Endothelial cell (in vitro differentiated cells): ENCODE results near the gene TFR2. TPM values are rescaled to one million over a fixed set of nuclear protein-coding genes. Genes with fewer than 3 reads are reported as not detected.

Experiments used
- DNase-seq: peaks from one replicate; pipeline ENCODE4 v3.0.0; 2021; ENCODE audit warnings: low spot score
- H3K27ac Mint-ChIP-seq: one replicate; pipeline ENCODE4 v1.8.0; 2021; ENCODE audit warnings: mixed read lengths, inconsistent platforms; ENCODE audit not compliant: unreplicated experiment
- H3K27me3 Mint-ChIP-seq: one replicate; pipeline ENCODE4 v1.8.0; 2021; ENCODE audit warnings: mild to moderate bottlenecking, moderate library complexity, mixed read lengths, inconsistent platforms; ENCODE audit not compliant: unreplicated experiment
- H3K36me3 Mint-ChIP-seq: one replicate; pipeline ENCODE4 v1.8.0; 2021; ENCODE audit warnings: mild to moderate bottlenecking, low read depth, mixed read lengths, inconsistent platforms; ENCODE audit not compliant: unreplicated experiment
- H3K4me1 Mint-ChIP-seq: one replicate; pipeline ENCODE4 v1.8.0; 2021; ENCODE audit warnings: mild to moderate bottlenecking, mixed read lengths, inconsistent platforms; ENCODE audit not compliant: unreplicated experiment
- H3K4me3 Mint-ChIP-seq: one replicate; pipeline ENCODE4 v1.8.0; 2021; ENCODE audit warnings: mild to moderate bottlenecking, mixed read lengths, inconsistent platforms; ENCODE audit not compliant: unreplicated experiment
- H3K9me3 Mint-ChIP-seq: one replicate; pipeline ENCODE4 v1.8.0; 2021; ENCODE audit warnings: mixed read lengths, inconsistent platforms; ENCODE audit not compliant: unreplicated experiment
- total RNA-seq: library from RNA; stranded (reverse); fragmentation: NEBNext Ultra II Directional; extraction: Animal tissue kit (Norgen Biotek cat#: 25700); gene quantifications from one replicate; pipeline ENCODE4 v1.2.1, GENCODE V29; 2021; ENCODE audit not compliant: unreplicated experiment
- TF ChIP-seq, protein P1 (sequence below): fragments of 200-600 bp; sonication (generic); IDR thresholded peaks from one replicate; pipeline ENCODE4 v1.5.0; 2021; ENCODE audit warnings: antibody characterized with exemption; ENCODE audit not compliant: unreplicated experiment

The TFR2 gene
- total RNA-seq, 1 donor from 2014 or later, result 1.0 TPM

DNA sequence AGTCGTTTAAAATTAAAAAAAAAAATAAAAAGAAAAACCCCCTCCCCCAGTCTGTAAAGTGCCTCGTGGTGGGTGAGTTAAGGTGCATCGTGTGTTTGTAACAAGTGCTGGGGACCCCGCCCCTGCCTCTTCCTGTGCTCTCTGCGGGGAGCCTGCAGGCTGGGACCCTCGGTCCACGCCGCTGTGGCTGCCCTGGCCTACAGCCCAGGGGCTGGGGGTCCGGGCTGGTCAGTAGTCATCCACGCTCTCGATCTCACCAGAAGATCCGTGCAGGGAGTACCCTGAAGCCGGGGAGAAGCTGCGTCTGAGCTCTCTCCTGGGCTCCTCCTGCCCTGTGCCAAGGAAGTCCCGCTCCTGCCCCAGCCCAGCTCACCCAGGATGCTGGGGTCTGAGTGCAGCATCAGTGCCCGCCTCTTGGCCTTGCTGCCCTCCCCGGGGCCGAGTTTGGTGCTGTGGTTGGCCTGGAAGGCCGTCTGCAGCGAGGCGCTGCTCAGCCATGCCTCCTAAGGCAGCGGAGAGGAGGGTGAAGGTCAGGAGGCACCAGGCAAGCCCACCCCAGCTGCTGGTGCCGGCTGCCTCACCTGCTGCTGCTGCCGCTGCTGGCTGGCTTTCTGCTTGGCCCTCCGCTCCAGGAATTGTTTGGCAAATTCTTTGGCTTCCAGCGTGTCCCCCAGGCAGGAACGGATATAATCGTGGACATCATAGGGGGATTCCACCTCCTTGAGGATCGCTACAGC, 40.3 kb upstream of the TFR2 start:
- TF ChIP-seq, protein P1, sequence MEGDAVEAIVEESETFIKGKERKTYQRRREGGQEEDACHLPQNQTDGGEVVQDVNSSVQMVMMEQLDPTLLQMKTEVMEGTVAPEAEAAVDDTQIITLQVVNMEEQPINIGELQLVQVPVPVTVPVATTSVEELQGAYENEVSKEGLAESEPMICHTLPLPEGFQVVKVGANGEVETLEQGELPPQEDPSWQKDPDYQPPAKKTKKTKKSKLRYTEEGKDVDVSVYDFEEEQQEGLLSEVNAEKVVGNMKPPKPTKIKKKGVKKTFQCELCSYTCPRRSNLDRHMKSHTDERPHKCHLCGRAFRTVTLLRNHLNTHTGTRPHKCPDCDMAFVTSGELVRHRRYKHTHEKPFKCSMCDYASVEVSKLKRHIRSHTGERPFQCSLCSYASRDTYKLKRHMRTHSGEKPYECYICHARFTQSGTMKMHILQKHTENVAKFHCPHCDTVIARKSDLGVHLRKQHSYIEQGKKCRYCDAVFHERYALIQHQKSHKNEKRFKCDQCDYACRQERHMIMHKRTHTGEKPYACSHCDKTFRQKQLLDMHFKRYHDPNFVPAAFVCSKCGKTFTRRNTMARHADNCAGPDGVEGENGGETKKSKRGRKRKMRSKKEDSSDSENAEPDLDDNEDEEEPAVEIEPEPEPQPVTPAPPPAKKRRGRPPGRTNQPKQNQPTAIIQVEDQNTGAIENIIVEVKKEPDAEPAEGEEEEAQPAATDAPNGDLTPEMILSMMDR, result no peak
- DNase-seq, result no peak
- H3K9me3 Mint-ChIP-seq, result no peaks in the 10 kb centered on the region

DNA sequence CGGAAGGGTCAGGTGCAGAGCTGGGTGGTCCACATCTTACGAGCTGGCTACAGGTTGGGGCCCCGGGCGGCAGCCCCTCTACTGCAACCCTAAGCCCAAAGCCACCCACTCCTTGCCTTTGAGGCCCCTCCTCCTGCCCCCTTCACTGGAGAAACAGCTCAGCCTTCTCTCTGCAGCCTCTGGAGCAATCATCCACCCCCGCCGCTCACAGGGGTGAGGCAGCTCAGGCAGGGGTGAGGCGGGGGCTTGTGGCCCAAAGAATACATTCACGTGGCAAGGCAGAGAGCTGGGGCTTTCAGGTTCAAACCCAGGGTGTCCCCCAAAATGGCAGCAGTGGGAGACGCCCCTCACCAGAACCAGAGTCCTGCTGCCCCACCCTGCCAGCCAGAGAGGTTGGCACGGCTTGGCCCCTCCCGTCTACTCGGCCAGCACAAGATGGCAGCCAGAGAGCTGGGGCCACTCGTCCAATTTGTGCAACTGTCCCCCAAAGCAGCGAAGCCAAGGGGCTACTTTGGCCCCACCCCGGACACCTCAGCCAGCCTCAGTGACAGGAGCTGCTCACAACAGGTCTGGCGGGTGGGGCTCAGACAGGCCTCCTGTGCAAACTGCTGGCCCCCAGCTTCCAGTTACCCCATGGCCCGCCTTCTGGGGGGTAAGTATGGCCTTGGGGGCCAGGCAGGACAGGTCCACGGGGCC, 39.4 kb upstream of the TFR2 start:
- no peak for DNase-seq
- Mint-ChIP-seq H3K36me3 (peaks cover 17% of the 10 kb centered on the region), H3K9me3 (no peaks in the 10 kb centered on the region), H3K4me3 (no peak overlapping the region), H3K4me1 (peaks cover 5% of the 10 kb centered on the region), H3K27ac (no peak overlapping the region), H3K27me3 (peaks cover 12% of the 10 kb centered on the region)
- TF ChIP-seq, protein P1, result no peak

More for the DNA sequence above, 40.3 kb upstream of the TFR2 start:
- H3K27me3 Mint-ChIP-seq, result peaks cover 13% of the 10 kb centered on the region
- H3K36me3 Mint-ChIP-seq, result peaks cover 17% of the 10 kb centered on the region
- H3K4me1 Mint-ChIP-seq, result peaks cover 2% of the 10 kb centered on the region
- no peak overlapping the region for H3K4me3 Mint-ChIP-seq
- H3K27ac Mint-ChIP-seq, result no peak overlapping the region

- H3K4me3 Mint-ChIP-seq, result peak overlapping the region; percentile 68
- peaks cover 12% of the 10 kb centered on the region for H3K36me3 Mint-ChIP-seq
- DNase-seq, result no peak
These were observed 38.7 kb upstream of the TFR2 start for GRCh38 chr7:100679927-100680575.

DNA sequence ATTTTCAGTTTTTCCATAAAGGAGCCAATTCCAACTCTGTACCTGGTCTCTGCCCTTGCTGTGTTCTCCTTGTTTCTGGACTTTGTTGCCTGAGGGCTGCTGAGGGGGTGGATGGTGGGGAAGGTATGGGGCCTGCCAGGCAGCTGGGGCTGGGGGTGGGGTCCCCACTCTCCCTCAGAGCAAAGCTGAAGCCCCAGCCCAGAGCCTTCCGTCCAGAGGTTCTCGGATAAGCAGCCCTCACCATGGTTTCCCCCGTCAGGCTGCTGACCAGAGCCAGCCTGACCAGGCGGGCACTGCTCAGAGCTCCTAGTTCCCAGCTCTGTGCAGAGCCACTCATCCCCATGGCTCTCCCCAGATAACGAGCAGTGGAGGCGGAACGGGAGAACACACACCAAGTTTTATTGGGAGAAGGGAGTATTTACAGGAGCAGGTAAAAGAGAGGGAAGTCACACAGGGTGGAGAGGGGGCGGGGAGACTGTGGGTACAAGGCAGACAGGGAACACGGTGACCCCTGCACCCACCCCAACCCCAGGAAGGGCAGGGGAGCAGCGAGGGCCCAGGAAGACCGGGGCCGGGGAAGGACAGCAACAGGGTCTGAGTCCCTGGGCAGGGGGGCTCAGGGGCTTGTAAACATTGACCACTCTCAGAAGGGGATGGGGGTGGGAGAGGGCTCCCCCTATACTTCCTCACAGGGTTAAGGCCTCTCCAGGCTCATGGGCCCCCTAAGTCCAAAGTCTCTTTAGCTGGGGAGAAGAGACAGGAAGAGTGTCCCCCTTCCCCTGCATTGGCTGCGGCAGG, 38.0 kb upstream of the TFR2 start:
- DNase-seq, result no peak
- TF ChIP-seq, protein P1, result no peak
- H3K4me1 Mint-ChIP-seq, result peaks cover 5% of the 10 kb centered on the region
- peaks cover 12% of the 10 kb centered on the region for H3K36me3 Mint-ChIP-seq
- H3K27me3 Mint-ChIP-seq, result peaks cover 12% of the 10 kb centered on the region
- H3K9me3 Mint-ChIP-seq, result no peaks in the 10 kb centered on the region
- no peak overlapping the region for H3K27ac Mint-ChIP-seq
- H3K4me3 Mint-ChIP-seq, result peak overlapping the region; percentile 25

More at GRCh38 chr7:100679927-100680575, 38.7 kb upstream of the TFR2 start:
- Mint-ChIP-seq H3K27me3 (peaks cover 12% of the 10 kb centered on the region), H3K27ac (peak overlapping the region; percentile 28), H3K9me3 (no peaks in the 10 kb centered on the region), H3K4me1 (peaks cover 5% of the 10 kb centered on the region)
- TF ChIP-seq, protein P1, result no peak
